GM18870 (cell line): ENCODE measurements around the gene MRPL53.
"Not testable (repeated sequence)": the region's sequence is repeated elsewhere in the genome, so short reads cannot be mapped to it uniquely, and the experiment has no call there.

ENCODE experiments used
- ATAC-seq: cut with Tn5 transposase; IDR thresholded peaks from one replicate; pipeline ENCODE4 v1.9.1; 2021; ENCODE audit warnings: moderate library complexity; ENCODE audit not compliant: unreplicated experiment

MRPL53 gene

GRCh38 chr2:74502720-74503505 is 30.4 kb upstream of the MRPL53 start:
- ATAC-seq: no peak

- ATAC-seq: no peak
These were observed 29.8 kb upstream of the MRPL53 start for GRCh38 chr2:74502147-74502719.

- ATAC-seq: no peak
These were observed 29.0 kb upstream of the MRPL53 start for GRCh38 chr2:74501335-74502071.

- ATAC-seq: no peak
These were observed 28.1 kb upstream of the MRPL53 start for GRCh38 chr2:74500578-74500946.

GRCh38 chr2:74499940-74500577 is 27.6 kb upstream of the MRPL53 start:
- ATAC-seq: no peak

- no peak for ATAC-seq
These were observed 26.9 kb upstream of the MRPL53 start, which contains the start of gene LBX2 for GRCh38 chr2:74499267-74499939. LBX2 (minus strand) TSS chr2:74499603; CDS start chr2:74499537, 66 bp downstream.

GRCh38 chr2:74498500-74499266 is 26.2 kb upstream of the MRPL53 start:
- ATAC-seq: no peak

GRCh38 chr2:74497777-74498499 is 25.5 kb upstream of the MRPL53 start:
- no peak for ATAC-seq

- no peak for ATAC-seq
These were observed 24.7 kb upstream of the MRPL53 start for GRCh38 chr2:74496997-74497776.

- no peak for ATAC-seq
These were observed 23.0 kb upstream of the MRPL53 start for GRCh38 chr2:74495440-74495839.

GRCh38 chr2:74493546-74493945 is 21.1 kb upstream of the MRPL53 start:
- no peak for ATAC-seq

- no peak for ATAC-seq
These were observed 19.4 kb upstream of the MRPL53 start for GRCh38 chr2:74491648-74492544.

GRCh38 chr2:74489906-74490305 is 17.4 kb upstream of the MRPL53 start:
- no peak for ATAC-seq

- ATAC-seq: no peak
These were observed 16.4 kb upstream of the MRPL53 start for GRCh38 chr2:74488643-74489481.

- no peak for ATAC-seq
These were observed 13.7 kb upstream of the MRPL53 start for GRCh38 chr2:74486141-74486540.

GRCh38 chr2:74483675-74484164 is 11.2 kb upstream of the MRPL53 start:
- not testable (repeated sequence) for ATAC-seq
